GM12865 (cell line): ENCODE results near the gene BAZ1A.
"Not testable (repeated sequence)": the region's sequence is repeated elsewhere in the genome, so short reads cannot be mapped to it uniquely, and the experiment has no call there.

Experiments
- DNase-seq: peaks from one replicate; pipeline ENCODE4 v3.0.0; 2010; ENCODE audit warnings: low read depth
- H3K4me3 ChIP-seq: 2 replicates; pipeline ENCODE4 v1.5.1; 2011; ENCODE audit warnings: mild to moderate bottlenecking, low read depth, low read length, control low read depth
- TF ChIP-seq, protein P1 (sequence below): IDR thresholded peaks from 2 replicates; pipeline ENCODE4 v1.5.1; 2011; ENCODE audit warnings: low read length, control low read depth, low read depth, inconsistent platforms; ENCODE audit not compliant: insufficient read depth; ENCODE audit errors: missing control alignments

Gene BAZ1A

DNA sequence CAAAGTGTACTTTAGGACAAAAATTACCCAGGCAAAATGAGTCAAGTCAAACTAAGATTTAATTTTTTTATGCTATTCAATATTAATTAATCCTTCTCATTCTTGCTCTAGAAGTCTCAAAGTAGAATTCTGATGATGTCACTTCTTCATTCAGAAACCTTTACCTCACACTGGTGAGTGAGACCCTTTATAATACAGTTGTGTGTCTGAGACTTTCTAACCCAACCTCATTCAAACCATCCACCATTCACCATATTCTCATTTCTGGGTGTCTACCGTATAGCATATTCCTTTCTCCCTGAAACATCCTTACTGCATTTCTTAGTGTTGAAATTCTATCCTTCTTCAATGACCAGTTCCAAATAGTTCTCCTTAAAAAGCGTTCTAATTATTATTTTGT, 119.9 kb downstream of the BAZ1A start:
- TF ChIP-seq, protein P1, sequence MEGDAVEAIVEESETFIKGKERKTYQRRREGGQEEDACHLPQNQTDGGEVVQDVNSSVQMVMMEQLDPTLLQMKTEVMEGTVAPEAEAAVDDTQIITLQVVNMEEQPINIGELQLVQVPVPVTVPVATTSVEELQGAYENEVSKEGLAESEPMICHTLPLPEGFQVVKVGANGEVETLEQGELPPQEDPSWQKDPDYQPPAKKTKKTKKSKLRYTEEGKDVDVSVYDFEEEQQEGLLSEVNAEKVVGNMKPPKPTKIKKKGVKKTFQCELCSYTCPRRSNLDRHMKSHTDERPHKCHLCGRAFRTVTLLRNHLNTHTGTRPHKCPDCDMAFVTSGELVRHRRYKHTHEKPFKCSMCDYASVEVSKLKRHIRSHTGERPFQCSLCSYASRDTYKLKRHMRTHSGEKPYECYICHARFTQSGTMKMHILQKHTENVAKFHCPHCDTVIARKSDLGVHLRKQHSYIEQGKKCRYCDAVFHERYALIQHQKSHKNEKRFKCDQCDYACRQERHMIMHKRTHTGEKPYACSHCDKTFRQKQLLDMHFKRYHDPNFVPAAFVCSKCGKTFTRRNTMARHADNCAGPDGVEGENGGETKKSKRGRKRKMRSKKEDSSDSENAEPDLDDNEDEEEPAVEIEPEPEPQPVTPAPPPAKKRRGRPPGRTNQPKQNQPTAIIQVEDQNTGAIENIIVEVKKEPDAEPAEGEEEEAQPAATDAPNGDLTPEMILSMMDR, result no peak
- no peak overlapping the region for H3K4me3 ChIP-seq
- no peak for DNase-seq

- no peak for DNase-seq
- TF ChIP-seq, protein P1, result no peak
These were observed 120.5 kb downstream of the BAZ1A start for GRCh38 chr14:34754687-34755086.

DNA sequence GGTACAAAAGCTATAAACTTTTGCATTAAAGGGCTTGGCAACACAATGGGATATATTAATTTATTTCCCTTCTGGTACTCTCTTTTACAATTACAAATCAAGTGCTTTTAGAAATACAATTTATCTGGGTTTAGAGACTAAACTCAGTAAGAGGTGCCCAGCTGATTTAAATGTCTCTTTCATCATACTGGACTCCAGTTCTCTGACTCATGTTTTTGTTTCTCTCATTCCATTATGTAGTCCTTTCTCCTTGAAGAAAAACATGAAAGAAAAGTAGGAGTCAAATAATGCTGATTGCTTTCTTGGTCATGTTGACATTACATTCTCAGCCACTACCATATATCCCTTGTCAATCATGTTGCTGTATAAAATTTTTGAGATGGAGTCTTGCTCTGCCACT, 124.5 kb downstream of the BAZ1A start:
- TF ChIP-seq, protein P1, result no peak
- DNase-seq, result no peak
- H3K4me3 ChIP-seq, result no peak overlapping the region

More at GRCh38 chr14:34754687-34755086, 120.5 kb downstream of the BAZ1A start:
- no peak overlapping the region for H3K4me3 ChIP-seq

DNA sequence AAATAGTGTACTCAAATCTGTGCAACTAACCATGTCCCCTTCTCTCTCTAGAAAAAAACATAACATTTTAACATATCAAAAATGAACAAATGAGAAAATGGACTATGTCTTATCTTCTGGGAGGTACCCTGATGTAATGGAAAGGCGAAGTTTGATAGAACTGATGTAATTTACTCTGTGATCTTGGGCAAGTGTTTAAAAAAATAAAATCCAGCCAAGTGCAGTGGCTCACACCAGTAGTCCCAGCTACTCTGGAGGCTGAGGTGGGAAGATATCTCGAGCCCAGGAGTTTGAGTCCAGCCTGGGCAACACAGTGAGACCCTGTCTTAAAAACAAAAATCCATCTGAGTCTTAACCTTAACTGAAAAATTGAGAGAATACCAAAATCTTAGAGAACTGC, 124.9 kb downstream of the BAZ1A start:
- TF ChIP-seq, protein P1, result no peak
- no peak for DNase-seq

DNA sequence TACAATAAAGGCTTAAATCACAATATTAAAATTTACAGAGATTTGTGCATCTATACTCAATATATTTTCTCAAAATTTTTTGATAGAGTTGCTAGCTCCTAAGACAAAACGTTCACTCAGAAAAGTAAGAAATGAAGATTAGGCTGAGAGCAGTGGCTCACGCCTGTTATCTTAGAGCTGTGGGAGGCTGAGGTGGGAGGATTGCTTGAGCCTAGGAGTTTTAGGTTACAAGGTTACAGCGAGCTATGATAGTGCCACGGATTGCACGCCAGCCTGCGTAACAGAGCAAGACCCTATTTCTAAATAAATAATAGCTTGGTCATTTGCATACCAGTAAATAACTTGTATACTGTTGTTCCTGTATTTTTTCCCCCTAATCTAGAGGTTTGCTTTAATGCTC, 125.8 kb downstream of the BAZ1A start:
- TF ChIP-seq, protein P1, result no peak
- no peak overlapping the region for H3K4me3 ChIP-seq
- no peak for DNase-seq

More for the DNA sequence above, 124.9 kb downstream of the BAZ1A start:
- H3K4me3 ChIP-seq, result no peak overlapping the region

DNA sequence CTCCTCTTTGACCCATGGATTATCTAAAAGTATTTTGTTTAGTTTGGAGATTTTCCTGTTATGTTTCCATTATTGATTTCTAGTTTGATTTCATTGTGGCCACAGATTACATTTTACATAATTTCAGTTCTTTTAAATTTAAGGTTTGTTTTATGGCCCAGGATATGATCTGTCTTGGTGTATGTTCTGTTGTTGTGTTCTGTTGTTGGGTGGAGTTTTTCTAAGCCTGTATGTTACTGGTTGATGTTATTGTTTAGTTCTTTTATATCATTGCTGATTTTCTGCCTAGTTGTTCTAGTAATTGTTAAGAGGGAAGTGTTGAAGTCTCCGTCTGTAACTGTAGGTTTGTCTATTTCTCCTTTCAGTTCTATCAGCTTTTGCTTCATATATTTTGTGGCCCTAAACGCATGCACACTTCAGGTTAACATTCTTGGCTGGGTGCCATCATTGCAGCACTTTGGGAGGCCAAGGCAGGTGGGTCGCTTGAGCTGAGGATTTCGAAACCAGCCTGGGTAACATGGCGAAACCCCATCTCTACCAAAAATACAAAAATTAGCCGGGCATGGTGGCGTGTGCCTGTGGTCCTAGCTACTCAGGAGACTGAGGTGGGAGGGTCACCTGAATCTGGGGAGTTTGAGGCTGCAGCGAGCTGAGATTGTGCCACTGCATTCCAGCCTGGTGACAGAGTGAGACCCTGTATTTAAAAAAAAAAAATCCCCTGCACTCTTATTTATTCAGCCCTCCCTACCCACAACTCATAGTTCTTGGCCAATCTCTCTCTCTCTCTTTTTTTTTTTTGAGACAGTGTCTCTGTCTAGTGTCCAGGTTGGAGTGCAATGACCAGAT, 132.7 kb downstream of the BAZ1A start:
- DNase-seq, result no peak
- TF ChIP-seq, protein P1, result no peak

DNA sequence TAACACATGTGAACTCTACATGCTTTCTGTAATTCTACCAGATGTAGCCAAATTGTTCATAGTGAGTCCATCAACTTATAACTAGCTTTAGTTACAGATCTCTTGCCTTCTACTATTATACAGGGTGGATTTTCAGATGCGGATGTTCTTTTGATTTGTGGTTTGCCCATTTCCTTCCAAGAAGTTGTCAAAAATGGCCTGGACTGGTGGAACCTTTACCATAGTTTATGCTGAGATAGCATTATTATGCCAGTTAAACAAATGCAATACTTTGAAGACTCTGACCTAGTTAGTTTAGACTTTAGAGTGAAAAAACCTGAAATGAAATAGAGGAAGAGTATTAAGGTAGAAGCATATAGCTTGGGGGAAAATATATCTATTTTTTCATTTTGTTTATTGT, 133.3 kb downstream of the BAZ1A start:
- DNase-seq, result no peak
- no peak overlapping the region for H3K4me3 ChIP-seq
- TF ChIP-seq, protein P1, result no peak

More for the DNA sequence above, 132.7 kb downstream of the BAZ1A start:
- H3K4me3 ChIP-seq, result no peak overlapping the region

DNA sequence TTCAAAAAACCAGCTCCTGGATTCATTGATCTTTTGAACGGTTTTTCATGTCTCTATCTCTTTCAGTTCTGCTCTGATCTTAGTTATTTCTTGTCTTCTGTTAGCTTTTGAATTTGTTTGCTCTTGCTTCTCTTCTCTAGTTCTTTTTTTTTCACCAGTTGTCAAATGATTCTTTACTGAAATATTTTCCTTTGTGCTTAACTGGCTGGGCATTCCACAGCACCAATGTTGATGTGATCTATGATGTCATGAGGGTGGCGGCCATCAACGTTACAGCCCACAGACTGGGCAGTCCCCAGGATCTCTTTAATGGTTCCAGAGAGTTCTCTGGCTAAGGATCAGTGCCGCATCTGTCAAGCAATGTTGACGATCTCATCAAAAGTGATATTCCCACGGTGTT, 135.0 kb downstream of the BAZ1A start:
- DNase-seq, result not testable (repeated sequence)

GRCh38 chr14:34737079-34737478, 138.1 kb downstream of the BAZ1A start:
- DNase-seq, H3K4me3 ChIP-seq: not testable (repeated sequence)

More for the DNA sequence above, 135.0 kb downstream of the BAZ1A start:
- not testable (repeated sequence) for H3K4me3 ChIP-seq
